Measurements from ENCODE around the gene CD3D.

- TF ChIP-seq EZH2phosphoT487 (IDR thresholded peaks at IDR 0.05; ENCODE audit: low read depth, severe bottlenecking, unreplicated experiment) (no peak), CTCF (IDR thresholded peaks at IDR 0.05; ENCODE audit: poor library complexity) (no peak)
Observed at GRCh38 chr11:118328745-118329144, 13.8 kb downstream of the CD3D start.
